Mammary epithelial cell (primary cell): Measurements from ENCODE around the gene GBE1.
A peak's percentile ranks its signal among the peaks of the same experiment; 100 is the strongest.

Experiments
- CTCF ChIP-seq, 2 donors: IDR thresholded peaks in 1 of 2; conservative IDR thresholded peaks in 1 of 2; 2 replicates each; pipeline ENCODE4 v1.5.1; 2011 to 2012; ENCODE audit warnings: inconsistent platforms in 2 of 2, low read length in 2 of 2, mild to moderate bottlenecking in 2 of 2, control low read depth in 1 of 2, low read depth in 1 of 2; ENCODE audit not compliant: insufficient read depth in 1 of 2; ENCODE audit errors: extremely low read depth in 1 of 2
- EZH2 ChIP-seq: IDR thresholded peaks from 2 replicates; pipeline ENCODE4 v1.6.1; 2012; ENCODE audit warnings: low read length, inconsistent platforms, borderline replicate concordance

- TF ChIP-seq CTCF (conservative IDR thresholded peaks at IDR 0.05 in 1 of 2, IDR thresholded peaks at IDR 0.05 in 1 of 2; ENCODE audit: extremely low read depth in 1 of 2, insufficient read depth in 1 of 2, low read depth in 1 of 2, low read length in 2 of 2) = peak; percentile 81
- TF ChIP-seq EZH2 = no peak
These were observed 270.7 kb downstream of the GBE1 start for GRCh38 chr3:81490541-81491288.
